K562 (cell line): Measurements from ENCODE around the gene CEND1. TPM values are rescaled to one million over a fixed set of nuclear protein-coding genes. Genes with fewer than 3 reads are reported as not detected.
A peak's percentile ranks its signal among the peaks of the same experiment; 100 is the strongest.

Experiments used
- ATAC-seq: fragments of 200-7000 bp; cut with Tn5 transposase; 3 replicates; pipeline ENCODE4 v1.9.1; 2020; ENCODE audit warnings: moderate library complexity
- BruUV-seq: library from RNA; stranded (reverse); fragments of 400-500 nt; replicated peaks from 2 replicates; lab custom pipeline; 2021; lab: Mats Ljungman, UMichigan
- CTCF ChIA-PET: fragments of 300-600 bp; formaldehyde crosslinking; extraction: SDS; loops from one replicate; lab custom pipeline; 2021; ENCODE audit warnings: low intra/inter-chr PET ratio; lab: Yijun Ruan, JAX
- POLR2A ChIA-PET: fragments of 300-600, 350-650 bp; sonication (Branson Sonifier 250); formaldehyde crosslinking; extraction: SDS; loops from one replicate; lab custom pipeline; 2021; ENCODE audit warnings: antibody characterized with exemption, inconsistent platforms; lab: Yijun Ruan, JAX
- DNase-seq, 4 experiments: peaks; one replicate each; pipeline versions ENCODE4 v3.0.0 to v3.0.0-alpha.2; 2011 to 2018; ENCODE audit warnings: low spot score in 3 of 4, mixed read lengths in 3 of 4; ENCODE audit errors: extremely low read depth in 1 of 4
- FAIRE-seq: peaks from 2 replicates; lab custom pipeline; 2011; peaks lifted over from hg19 to GRCh38; lab: Jason Lieb, UNC
- H2AFZ ChIP-seq: 2 replicates; pipeline ENCODE4 v1.6.0; 2011; ENCODE audit warnings: low read depth, low read length, control low read depth, inconsistent platforms
- H3K27ac ChIP-seq: fragments of 200-600 bp; 3 replicates; pipeline ENCODE4 v1.8.0; 2011; ENCODE audit warnings: low read depth, mild to moderate bottlenecking, control low read depth, inconsistent platforms, low read length, moderate library complexity, mixed read lengths; ENCODE audit errors: extremely low read depth
- H3K27me3 ChIP-seq, 2 experiments: fragments of 300-600 bp in 1 of 2; 2 replicates in 1 of 2; 3 replicates in 1 of 2; pipeline versions ENCODE4 v1.6.0 to v1.8.0; 2011; ENCODE audit warnings: inconsistent platforms in 2 of 2, low read length in 2 of 2, mild to moderate bottlenecking in 1 of 2, mixed read lengths in 1 of 2, moderate library complexity in 1 of 2; ENCODE audit not compliant: control insufficient read depth in 2 of 2, insufficient read depth in 2 of 2
- H3K36me3 ChIP-seq: fragments of 300-600 bp; 3 replicates; pipeline ENCODE4 v1.8.0; 2011; ENCODE audit warnings: mild to moderate bottlenecking, low read length, inconsistent platforms; ENCODE audit not compliant: control insufficient read depth, insufficient read depth
- H3K4me1 ChIP-seq, 2 experiments: fragments of 200-600 bp in 1 of 2; replicated peaks in 1 of 2; 2 replicates in 1 of 2; 3 replicates in 1 of 2; pipeline versions ENCODE4 v1.5.1 to v1.8.0; 2011; ENCODE audit warnings: inconsistent platforms in 2 of 2, low read length in 2 of 2, mild to moderate bottlenecking in 1 of 2, mixed read lengths in 1 of 2, moderate library complexity in 1 of 2; ENCODE audit not compliant: control insufficient read depth in 2 of 2, insufficient read depth in 2 of 2
- H3K4me2 ChIP-seq: 2 replicates; pipeline ENCODE4 v1.6.1; 2011; ENCODE audit warnings: low read length, control low read depth, inconsistent platforms, mixed read lengths; ENCODE audit not compliant: insufficient read depth
- H3K4me3 ChIP-seq: fragments of 200-600 bp; sonication (generic), shearing (Covaris generic); 2 replicates; pipeline ENCODE4 v1.5.1; 2016; ENCODE audit warnings: control low read depth, inconsistent platforms
- H3K79me2 ChIP-seq: fragments of 200-600 bp; 3 replicates; pipeline ENCODE4 v1.8.0; 2011; ENCODE audit warnings: low read length, inconsistent platforms; ENCODE audit not compliant: control insufficient read depth, insufficient read depth
- H3K9ac ChIP-seq, 2 experiments: 2 replicates each; pipeline versions ENCODE4 v1.6.0 to v1.6.1; 2011; ENCODE audit warnings: low read depth in 2 of 2, low read length in 2 of 2, control low read depth in 1 of 2, inconsistent platforms in 1 of 2, mild to moderate bottlenecking in 1 of 2, mixed read lengths in 1 of 2; ENCODE audit not compliant: insufficient read depth in 1 of 2
- H3K9me1 ChIP-seq: one replicate; pipeline ENCODE4 v1.6.0; 2011; ENCODE audit warnings: inconsistent platforms, mild to moderate bottlenecking, low read length, moderate library complexity; ENCODE audit not compliant: control insufficient read depth, insufficient read depth
- H3K9me3 ChIP-seq: replicated peaks from 2 replicates; pipeline ENCODE4 v1.5.1; 2011; ENCODE audit warnings: low read depth, low read length, inconsistent platforms; ENCODE audit not compliant: control insufficient read depth, insufficient read depth
- H4K20me1 ChIP-seq: replicated peaks from 2 replicates; pipeline ENCODE4 v1.6.1; 2011; ENCODE audit warnings: low read length, inconsistent platforms, mixed read lengths; ENCODE audit not compliant: control insufficient read depth, insufficient read depth
- ATF4 ChIP-seq: fragments of 450-650 bp; formaldehyde crosslinking; IDR thresholded peaks from 2 replicates; pipeline ENCODE4 v1.4.0; 2022; ENCODE audit warnings: mild to moderate bottlenecking, moderate library complexity
- CAMTA2 ChIP-seq: fragments of 250-450 bp; sonication (Bioruptor Pico); conservative IDR thresholded peaks from 2 replicates; pipeline ENCODE4 v1.5.1; 2022
- CEBPG ChIP-seq, 3 experiments: fragments of 200-800 bp in 1 of 3; sonication (Bioruptor generic) in 1 of 3; sonication (generic) in 1 of 3; formaldehyde crosslinking in 1 of 3; IDR thresholded peaks in 2 of 3; conservative IDR thresholded peaks in 1 of 3; 2 replicates each; pipeline versions ENCODE4 v1.6.1 to v1.8.0; 2016 to 2022; ENCODE audit warnings: missing compliant biosample characterization in 2 of 3, missing genetic modification characterization in 2 of 3, mild to moderate bottlenecking in 1 of 3, missing genetic modification reagents in 1 of 3
- HDAC1 ChIP-seq, 2 experiments: fragments of 450-650 bp; IDR thresholded peaks; 2 replicates each; pipeline ENCODE4 v1.6.1; 2016 to 2017; ENCODE audit warnings: inconsistent platforms in 1 of 2, mild to moderate bottlenecking in 1 of 2, moderate library complexity in 1 of 2
- MAFF ChIP-seq: IDR thresholded peaks from 2 replicates; pipeline ENCODE4 v1.6.1; 2012; ENCODE audit warnings: low read length, improper control_type of control experiment
- MCM2 ChIP-seq: fragments of 450-650 bp; IDR thresholded peaks from 2 replicates; pipeline ENCODE4 v1.6.1; 2017; ENCODE audit warnings: low read depth, mild to moderate bottlenecking
- POLR2AphosphoS2 ChIP-seq: IDR thresholded peaks from 2 replicates; pipeline ENCODE4 v1.6.1; 2012; ENCODE audit warnings: low read length, improper control_type of control experiment
- POLR2G ChIP-seq: fragments of 200-400 bp; formaldehyde crosslinking; IDR thresholded peaks from 2 replicates; pipeline ENCODE4 v1.6.1; 2017; ENCODE audit warnings: low read depth, mild to moderate bottlenecking, antibody characterized with exemption, low read length, moderate library complexity
- PPARD ChIP-seq: fragments of 250-450 bp; sonication (Bioruptor Pico); IDR thresholded peaks from 2 replicates; pipeline ENCODE4 v1.8.0; 2022; ENCODE audit warnings: inconsistent platforms, mild to moderate bottlenecking, moderate library complexity
- SMARCA4 ChIP-seq: fragments of 450-650 bp; IDR thresholded peaks from 2 replicates; pipeline ENCODE4 v1.6.1; 2016
- STAG1 ChIP-seq: sonication (generic); formaldehyde crosslinking; IDR thresholded peaks from 2 replicates; pipeline ENCODE4 v1.5.0; 2020; ENCODE audit warnings: missing genetic modification reagents, borderline replicate concordance
- TBP ChIP-seq: optimal IDR thresholded peaks from 2 replicates; pipeline ENCODE3; 2011; ENCODE audit warnings: low read depth, low read length, improper control_type of control experiment
- TRIM24 ChIP-seq, 2 experiments: fragments of 450-650 bp; IDR thresholded peaks; 2 replicates each; pipeline ENCODE4 v1.6.1; 2016
- WHSC1 ChIP-seq: IDR thresholded peaks from one replicate; pipeline ENCODE4 v1.6.1; 2012; ENCODE audit warnings: low read length, control low read depth, inconsistent platforms
- ZBTB7A ChIP-seq: IDR thresholded peaks from 2 replicates; pipeline ENCODE4 v1.6.1; 2011; ENCODE audit warnings: low read depth, mild to moderate bottlenecking, low read length, moderate library complexity, borderline replicate concordance; ENCODE audit not compliant: control insufficient read depth
- ZNF551 ChIP-seq: fragments of 250-450 bp; sonication (Bioruptor Pico); IDR thresholded peaks from 2 replicates; pipeline ENCODE4 v1.5.0; 2021; ENCODE audit warnings: mild to moderate bottlenecking, moderate library complexity
- WGBS: fragments of 100-300 bp; shearing (Covaris generic); methylation state at CpG from one replicate; pipeline ENCODE4 v1.1.6; 2016; ENCODE audit warnings: low coverage, mixed read lengths; ENCODE audit not compliant: insufficient coverage; ENCODE audit errors: missing lambda C conversion rate; 5-methylcytosine and 5-hydroxymethylcytosine counted together
- in situ Hi-C: fragments of 300-500 bp; cut with MboI; formaldehyde crosslinking; loops from 4 replicates; pipeline ENCODE4 v1.15.0; 2018; ENCODE audit warnings: inconsistent platforms, mixed read lengths
- intact Hi-C: fragments of 100-400 bp; cut with micrococcal nuclease; formaldehyde crosslinking; loops from 2 replicates; pipeline ENCODE4 v1.14.2; 2022
- polyA plus RNA-seq, 8 experiments: library from polyadenylated mRNA; depleted of rRNA in 4 of 8; stranded (reverse) in 5 of 8; unstranded in 3 of 8; fragments of >200 nt; fragmentation: Nextera tagmentation in 2 of 8; fragmentation: Illumina TruSeq in 1 of 8; extraction: Ambion mirVana in 2 of 8; extraction: Trizol in 1 of 8; gene quantifications; 2 replicates each; pipeline versions ENCODE4 v1.2.1 to v1.2.3, GENCODE V29; 2011 to 2014; ENCODE audit warnings: inconsistent platforms in 1 of 8, missing spikeins in 1 of 8
- total RNA-seq, 7 experiments: library from RNA; depleted of rRNA in 6 of 7; stranded (reverse); fragments of >200 nt in 6 of 7; fragmentation: Illumina TruSeq in 2 of 7; extraction: Trizol in 2 of 7; gene quantifications; 2 replicates each; pipeline versions ENCODE4 v1.2.1 to v1.2.3, GENCODE V29; 2011 to 2021; ENCODE audit warnings: low replicate concordance in 1 of 7
- TF ChIP-seq, protein P1 (sequence below): fragments of 250-450 bp; sonication (Bioruptor Pico); IDR thresholded peaks from 2 replicates; pipeline ENCODE4 v1.5.0; 2022; ENCODE audit warnings: mild to moderate bottlenecking
- TF ChIP-seq, protein P2 (sequence below): fragments of 200-800 bp; sonication (Bioruptor generic); IDR thresholded peaks from 2 replicates; pipeline ENCODE4 v1.6.1; 2017; ENCODE audit warnings: missing genetic modification characterization, missing compliant biosample characterization

Gene CEND1
- total and polyA plus RNA-seq, 9 of the 15 experiments (the other 6 are each of a cell fraction or from before 2014, with no cell fraction given), result 0.13 to 0.18 (median 0.16) TPM; not detected in 6

- FAIRE-seq (no peak), DNase-seq (peak; percentile 64 to 76 (median 68)), ATAC-seq (peak; percentile 73)
- intact Hi-C loops, result loop anchor here (2.0 kb wide), 1 partner anchor 28 kb away; the partner anchor contains the start of gene PIDD1
- WGBS, result under 1% methylated on average over 30 of the region's 55 CpGs
- H3K4me2 ChIP-seq, result peak overlapping the region; percentile 85
- peaks cover 17 to 91% of the 10 kb centered on the region in 2 experiments; a peak in 4 of 5 replicates for H3K4me1 ChIP-seq
- no peaks in the 10 kb centered on the region for H3K27me3 ChIP-seq
- peaks cover 40% of the 10 kb centered on the region; the same call in 2 of the 3 replicates for H3K36me3 ChIP-seq
- ChIA-PET POLR2A (interaction anchor here (0.5 to 2.3 kb wide), 8 partner anchors 9 to 360 kb away, joined by 3 to 20 read pairs (median 4); partner anchors contain the start of genes PNPLA2, POLR2L and TSPAN4), CTCF (no interaction called here)
- BruUV-seq, result no TSS peak
- peaks cover 44% of the 10 kb centered on the region for H3K79me2 ChIP-seq
- H3K4me3 ChIP-seq, result peak overlapping the region; percentile 87
- H3K9me1 ChIP-seq, result peaks cover 2% of the 10 kb centered on the region
- peaks cover 7% of the 10 kb centered on the region for H4K20me1 ChIP-seq
- peak overlapping the region; percentile 94 for H3K27ac ChIP-seq
- H3K9me3 ChIP-seq, result no peaks in the 10 kb centered on the region
- peak overlapping the region; percentile 92 to 95 for H3K9ac ChIP-seq
- H2AFZ ChIP-seq, result peak overlapping the region; percentile 53; the same call in 1 of the 2 replicates
- in situ Hi-C loops, result no loop called here
- TF ChIP-seq SMARCA4 (no peak), ZBTB7A (peak; percentile 66; the same call in 1 of the 2 replicates), CEBPG (CRISPR knock-in tag; IDR thresholded peaks at IDR 0.05) (no peak), CEBPG (tag; conservative IDR thresholded peaks at IDR 0.05 in 1 of 2, IDR thresholded peaks at IDR 0.05 in 1 of 2) (no peak), TRIM24 (IDR thresholded peaks at IDR 0.05) (no peak), ZNF551 (no peak), STAG1 (no peak), CAMTA2 (CRISPR knock-in tag) (no peak), HDAC1 (IDR thresholded peaks at IDR 0.05) (peak in 1 of 2 experiments; percentile 60; a peak in 1 of 4 replicates), ATF4 (no peak), MAFF (no peak), POLR2AphosphoS2 (no peak), MCM2 (no peak), WHSC1 (no peak), PPARD (CRISPR knock-in tag) (no peak), TBP (peak; percentile 27), POLR2G (peak; percentile 83)
- TF ChIP-seq, protein P1, sequence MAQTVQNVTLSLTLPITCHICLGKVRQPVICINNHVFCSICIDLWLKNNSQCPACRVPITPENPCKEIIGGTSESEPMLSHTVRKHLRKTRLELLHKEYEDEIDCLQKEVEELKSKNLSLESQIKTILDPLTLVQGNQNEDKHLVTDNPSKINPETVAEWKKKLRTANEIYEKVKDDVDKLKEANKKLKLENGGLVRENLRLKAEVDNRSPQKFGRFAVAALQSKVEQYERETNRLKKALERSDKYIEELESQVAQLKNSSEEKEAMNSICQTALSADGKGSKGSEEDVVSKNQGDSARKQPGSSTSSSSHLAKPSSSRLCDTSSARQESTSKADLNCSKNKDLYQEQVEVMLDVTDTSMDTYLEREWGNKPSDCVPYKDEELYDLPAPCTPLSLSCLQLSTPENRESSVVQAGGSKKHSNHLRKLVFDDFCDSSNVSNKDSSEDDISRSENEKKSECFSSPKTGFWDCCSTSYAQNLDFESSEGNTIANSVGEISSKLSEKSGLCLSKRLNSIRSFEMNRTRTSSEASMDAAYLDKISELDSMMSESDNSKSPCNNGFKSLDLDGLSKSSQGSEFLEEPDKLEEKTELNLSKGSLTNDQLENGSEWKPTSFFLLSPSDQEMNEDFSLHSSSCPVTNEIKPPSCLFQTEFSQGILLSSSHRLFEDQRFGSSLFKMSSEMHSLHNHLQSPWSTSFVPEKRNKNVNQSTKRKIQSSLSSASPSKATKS (CRISPR knock-in tag), result no peak
- TF ChIP-seq, protein P2, sequence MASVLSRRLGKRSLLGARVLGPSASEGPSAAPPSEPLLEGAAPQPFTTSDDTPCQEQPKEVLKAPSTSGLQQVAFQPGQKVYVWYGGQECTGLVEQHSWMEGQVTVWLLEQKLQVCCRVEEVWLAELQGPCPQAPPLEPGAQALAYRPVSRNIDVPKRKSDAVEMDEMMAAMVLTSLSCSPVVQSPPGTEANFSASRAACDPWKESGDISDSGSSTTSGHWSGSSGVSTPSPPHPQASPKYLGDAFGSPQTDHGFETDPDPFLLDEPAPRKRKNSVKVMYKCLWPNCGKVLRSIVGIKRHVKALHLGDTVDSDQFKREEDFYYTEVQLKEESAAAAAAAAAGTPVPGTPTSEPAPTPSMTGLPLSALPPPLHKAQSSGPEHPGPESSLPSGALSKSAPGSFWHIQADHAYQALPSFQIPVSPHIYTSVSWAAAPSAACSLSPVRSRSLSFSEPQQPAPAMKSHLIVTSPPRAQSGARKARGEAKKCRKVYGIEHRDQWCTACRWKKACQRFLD (CRISPR knock-in tag), result no peak
Measured at GRCh38 chr11:833114-833791, 43.4 kb upstream of the CEND1 start.
